Keratinocyte (primary cell): ENCODE measurements around the gene MYO1E. TPM values are rescaled to one million over a fixed set of nuclear protein-coding genes. Genes with fewer than 3 reads are reported as not detected.

Source experiments
- DNase-seq: peaks from one replicate; pipeline ENCODE4 v3.0.0-alpha.2; 2011; ENCODE audit warnings: low read depth, missing footprints, low spot score
- FAIRE-seq: peaks from 2 replicates; lab custom pipeline; 2011; peaks lifted over from hg19 to GRCh38; lab: Jason Lieb, UNC
- H2AFZ ChIP-seq: 2 replicates; pipeline ENCODE4 v1.6.0; 2012; ENCODE audit warnings: low read length, control low read depth, inconsistent platforms; ENCODE audit not compliant: control insufficient read depth
- H3K27ac ChIP-seq: 2 replicates; pipeline ENCODE4 v1.5.1; 2011; ENCODE audit warnings: low read length; ENCODE audit not compliant: control insufficient read depth, insufficient read depth
- H3K27me3 ChIP-seq: 3 replicates; pipeline ENCODE4 v1.6.0; 2011; ENCODE audit warnings: low read length; ENCODE audit not compliant: control insufficient read depth, insufficient read depth; ENCODE audit errors: extremely low read depth
- H3K36me3 ChIP-seq, 2 experiments: 2 replicates in 1 of 2; 3 replicates in 1 of 2; pipeline ENCODE4 v1.5.1; 2011; ENCODE audit warnings: low read length in 2 of 2, mild to moderate bottlenecking in 1 of 2; ENCODE audit not compliant: control insufficient read depth in 2 of 2, insufficient read depth in 2 of 2; ENCODE audit errors: extremely low read depth in 1 of 2
- H3K4me1 ChIP-seq: 3 replicates; pipeline ENCODE4 v1.5.1; 2011; ENCODE audit warnings: low read length; ENCODE audit not compliant: control insufficient read depth, insufficient read depth; ENCODE audit errors: extremely low read depth
- H3K4me2 ChIP-seq: 3 replicates; pipeline ENCODE4 v1.6.0; 2011; ENCODE audit warnings: low read depth, low read length; ENCODE audit not compliant: control insufficient read depth, insufficient read depth; ENCODE audit errors: extremely low read depth
- H3K4me3 ChIP-seq, 3 experiments: fragments of 200-600 bp in 1 of 3; sonication (generic) in 1 of 3; 2 replicates in 2 of 3; 3 replicates in 1 of 3; pipeline ENCODE4 v1.5.1; 2011 to 2016; ENCODE audit warnings: low read length in 3 of 3, mild to moderate bottlenecking in 3 of 3, control low read depth in 2 of 3, inconsistent platforms in 1 of 3, low read depth in 1 of 3, mixed read lengths in 1 of 3, mixed run types in 1 of 3, moderate library complexity in 1 of 3; ENCODE audit not compliant: control insufficient read depth in 2 of 3, insufficient read depth in 2 of 3; ENCODE audit errors: extremely low read depth in 1 of 3
- H3K79me2 ChIP-seq: 2 replicates; pipeline ENCODE4 v1.6.0; 2012; ENCODE audit warnings: low read length; ENCODE audit not compliant: control insufficient read depth, insufficient read depth
- H3K9ac ChIP-seq: 3 replicates; pipeline ENCODE4 v1.6.0; 2011; ENCODE audit warnings: low read length; ENCODE audit not compliant: control insufficient read depth, insufficient read depth; ENCODE audit errors: extremely low read depth
- H3K9me1 ChIP-seq: 3 replicates; pipeline ENCODE4 v1.6.0; 2011; ENCODE audit warnings: low read length; ENCODE audit not compliant: control insufficient read depth, insufficient read depth; ENCODE audit errors: extremely low read depth
- H3K9me3 ChIP-seq: 2 replicates; pipeline ENCODE4 v1.5.1; 2012; ENCODE audit warnings: low read depth, low read length; ENCODE audit not compliant: control insufficient read depth
- H4K20me1 ChIP-seq: 3 replicates; pipeline ENCODE4 v1.6.0; 2011; ENCODE audit warnings: low read length; ENCODE audit not compliant: control insufficient read depth, insufficient read depth; ENCODE audit errors: extremely low read depth
- CTCF ChIP-seq, 3 experiments: IDR thresholded peaks in 1 of 3; conservative IDR thresholded peaks in 1 of 3; optimal IDR thresholded peaks in 1 of 3; 2 replicates in 2 of 3; 3 replicates in 1 of 3; pipeline versions ENCODE3 to v1.5.1; 2011; ENCODE audit warnings: low read length in 3 of 3, mild to moderate bottlenecking in 3 of 3, moderate library complexity in 2 of 3, control low read depth in 1 of 3, inconsistent platforms in 1 of 3; ENCODE audit not compliant: insufficient read depth in 2 of 3; ENCODE audit errors: extremely low read depth in 1 of 3
- EZH2 ChIP-seq: IDR thresholded peaks from one replicate; pipeline ENCODE4 v1.6.1; 2012; ENCODE audit warnings: inconsistent platforms, mild to moderate bottlenecking, low read length, moderate library complexity
- dilution Hi-C: fragments of 300-500 bp; cut with MboI; formaldehyde crosslinking; loops from one replicate; pipeline ENCODE4 v1.7.0; 2020; ENCODE audit warnings: low sequenced_read_pairs; ENCODE audit not compliant: extremely low pct_ligation_motif_present
- polyA plus RNA-seq, 5 experiments: library from polyadenylated mRNA; depleted of rRNA in 3 of 5; stranded (reverse) in 3 of 5; stranded (forward) in 1 of 5; unstranded in 1 of 5; fragments of >200 nt; gene quantifications; 1 replicate in 1 of 5; 2 replicates in 3 of 5; 3 replicates in 1 of 5; pipeline versions ENCODE4 v1.2.1 to v1.2.3, GENCODE V29; 2011 to 2012; ENCODE audit warnings: missing spikeins in 2 of 5, low read depth in 1 of 5, low replicate concordance in 1 of 5

The MYO1E gene
- polyA plus RNA-seq, 1 donor (not counting 4 experiments of a cell fraction or from before 2014, with no cell fraction given): 213 TPM

DNA sequence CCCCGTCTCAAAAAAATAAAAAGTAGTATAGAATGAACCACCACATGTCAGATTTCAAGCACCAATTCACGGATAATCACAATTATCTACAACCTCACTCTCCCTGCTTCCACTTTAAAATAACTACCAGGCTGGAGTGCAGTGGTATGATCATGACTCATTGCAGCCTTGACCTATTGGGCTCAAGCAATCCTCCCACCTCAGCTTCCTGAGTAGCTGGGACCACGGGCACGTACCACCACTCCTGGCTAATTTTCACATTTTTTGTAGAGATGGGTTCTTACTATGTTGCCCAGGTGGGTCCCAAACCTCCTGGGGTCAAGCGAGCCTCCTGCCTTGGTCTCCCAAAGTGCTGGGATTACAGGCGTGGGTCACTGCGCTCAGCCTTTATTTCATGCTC lies 204.1 kb downstream of the MYO1E start:
- Histone ChIP-seq H3K79me2 (no peaks in the 10 kb centered on the region), H3K9me3 (no peaks in the 10 kb centered on the region), H3K36me3 (peaks cover 13 to 60% of the 10 kb centered on the region in 2 experiments), H3K4me1 (peaks cover 76% of the 10 kb centered on the region), H3K9me1 (peaks cover 3% of the 10 kb centered on the region), H4K20me1 (no peaks in the 10 kb centered on the region), H3K4me3 (no peak overlapping the region), H3K27ac (peak overlapping the region; percentile 91), H3K9ac (no peak overlapping the region), H3K4me2 (no peak overlapping the region), H2AFZ (no peak overlapping the region), H3K27me3 (no peaks in the 10 kb centered on the region)
- no peak for TF ChIP-seq CTCF (optimal IDR thresholded peaks at IDR 0.05 in 1 of 3, IDR thresholded peaks at IDR 0.05 in 1 of 3, conservative IDR thresholded peaks at IDR 0.05 in 1 of 3; ENCODE audit: extremely low read depth in 1 of 3, insufficient read depth in 2 of 3, low read length in 3 of 3)
- no peak for TF ChIP-seq EZH2
- dilution Hi-C loops: no loop called here
- peak; percentile 26 for FAIRE-seq
- DNase-seq: no peak

DNA sequence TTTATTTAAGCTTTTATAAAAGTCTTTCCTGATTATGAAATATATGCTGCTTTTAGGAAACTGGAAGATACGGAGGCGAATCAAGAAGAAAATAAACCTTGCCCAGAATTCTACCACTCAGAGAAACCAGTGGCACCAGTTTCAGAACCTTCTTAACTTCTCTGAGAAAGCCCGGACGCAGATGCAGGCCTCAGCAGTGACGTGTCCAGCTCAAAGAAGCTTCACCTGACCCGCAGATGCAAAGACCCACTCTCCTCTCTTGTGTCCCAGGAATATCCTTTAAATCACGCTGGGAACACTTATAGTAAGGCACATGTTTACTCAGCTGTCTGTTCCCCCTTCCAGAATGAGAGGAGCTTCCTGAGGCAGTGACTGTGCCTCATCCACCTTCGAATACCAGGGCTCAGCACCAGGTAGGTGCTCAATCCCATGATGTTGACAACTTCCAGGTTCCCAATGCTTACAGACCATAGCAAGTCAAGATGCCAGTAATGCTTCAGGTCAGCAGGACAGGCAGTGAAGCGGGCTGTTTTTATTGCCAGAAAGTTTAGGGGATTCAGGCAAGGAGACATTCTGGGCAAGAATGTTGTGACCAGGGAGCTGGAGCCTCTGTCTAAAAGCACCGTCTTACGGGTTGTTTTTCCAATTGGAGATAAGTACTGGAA lies 205.9 kb downstream of the MYO1E start:
- Histone ChIP-seq H3K4me1 (peaks cover 70% of the 10 kb centered on the region), H3K4me2 (peak overlapping the region; percentile 71), H4K20me1 (no peaks in the 10 kb centered on the region), H3K27ac (peak overlapping the region; percentile 86), H3K9ac (peak overlapping the region; percentile 45), H3K79me2 (no peaks in the 10 kb centered on the region), H2AFZ (no peak overlapping the region), H3K36me3 (peaks cover 13 to 49% of the 10 kb centered on the region in 2 experiments), H3K9me1 (peaks cover 3% of the 10 kb centered on the region), H3K4me3 (no peak overlapping the region), H3K27me3 (no peaks in the 10 kb centered on the region), H3K9me3 (no peaks in the 10 kb centered on the region)
- DNase-seq (no peak), FAIRE-seq (peak; percentile 5)
- dilution Hi-C loops: no loop called here
- TF ChIP-seq CTCF (optimal IDR thresholded peaks at IDR 0.05 in 1 of 3, IDR thresholded peaks at IDR 0.05 in 1 of 3, conservative IDR thresholded peaks at IDR 0.05 in 1 of 3; ENCODE audit: extremely low read depth in 1 of 3, insufficient read depth in 2 of 3, low read length in 3 of 3) (no peak), EZH2 (no peak)
